Testis (tissue), 5 donors: ENCODE data around the gene CSMD2. TPM values are rescaled to one million over a fixed set of nuclear protein-coding genes. Genes with fewer than 3 reads are reported as not detected.

Experiments
- DNase-seq: peaks from one replicate; pipeline ENCODE4 v3.0.0-alpha.2; 2019
- H3K27ac ChIP-seq, 2 donors: fragments of 200-600 bp; sonication (generic); one replicate each; pipeline ENCODE4 v1.5.1; 2019
- H3K27me3 ChIP-seq: fragments of 200-600 bp; sonication (generic); one replicate; pipeline ENCODE4 v1.5.1; 2019
- H3K36me3 ChIP-seq: fragments of 200-600 bp; sonication (generic); one replicate; pipeline ENCODE4 v1.5.1; 2017; ENCODE audit warnings: low read depth; ENCODE audit errors: missing control alignments
- H3K4me1 ChIP-seq: fragments of 200-600 bp; sonication (generic); one replicate; pipeline ENCODE4 v1.5.1; 2019
- H3K4me3 ChIP-seq, 2 donors: fragments of 200-600 bp; sonication (generic); one replicate each; pipeline ENCODE4 v1.5.1; 2017 to 2019
- H3K9me3 ChIP-seq: fragments of 200-600 bp; sonication (generic); one replicate; pipeline ENCODE4 v1.5.1; 2017
- CTCF ChIP-seq, 3 experiments: fragments of 450-650 bp in 2 of 3; fragments of 200-600 bp in 1 of 3; sonication (generic) in 1 of 3; IDR thresholded peaks; one replicate each; pipeline ENCODE4 v1.5.1; 2016 to 2019; ENCODE audit warnings: antibody characterized with exemption in 3 of 3, mild to moderate bottlenecking in 2 of 3, moderate library complexity in 1 of 3
- POLR2A ChIP-seq: fragments of 450-650 bp; IDR thresholded peaks from one replicate; pipeline ENCODE4 v1.6.1; 2017; ENCODE audit warnings: antibody characterized with exemption, mild to moderate bottlenecking, moderate library complexity
- WGBS, 2 donors: methylation state at CpG; one replicate each; pipeline ENCODE4 v1.1.5; 2018; 5-methylcytosine and 5-hydroxymethylcytosine counted together
- intact Hi-C: fragments of 100-400 bp; cut with DNase I; formaldehyde crosslinking; loops from one replicate; pipeline ENCODE4 v1.15.1; 2023; ENCODE audit warnings: low total_unique reads
- long read RNA-seq, 2 donors: transcript quantifications; one replicate each; lab custom pipeline, GENCODE V29; 2026
- polyA plus RNA-seq: library from polyadenylated mRNA; stranded (reverse); fragments of 350-450 nt; fragmentation: Illumina TruSeq; extraction: RNeasy Lipid Tissue Mini Kit (QIAGEN cat#74804); gene quantifications from one replicate; pipeline ENCODE4 v1.2.3, GENCODE V29; 2014; ENCODE audit warnings: low read depth, low replicate concordance; ENCODE audit not compliant: insufficient read depth
- total RNA-seq, 2 donors: library from RNA; depleted of rRNA; stranded (reverse); fragments of >200 nt; gene quantifications; one replicate each; pipeline ENCODE4 v1.2.3, GENCODE V29; 2016

CSMD2 gene
- total RNA-seq = 1 to 10 TPM; 2.7 to 3.8 TPM
- 1.2 TPM for polyA plus RNA-seq
- long read RNA-seq, donor 1 = 0 reads
- long read RNA-seq, donor 2 = 0 reads

DNA sequence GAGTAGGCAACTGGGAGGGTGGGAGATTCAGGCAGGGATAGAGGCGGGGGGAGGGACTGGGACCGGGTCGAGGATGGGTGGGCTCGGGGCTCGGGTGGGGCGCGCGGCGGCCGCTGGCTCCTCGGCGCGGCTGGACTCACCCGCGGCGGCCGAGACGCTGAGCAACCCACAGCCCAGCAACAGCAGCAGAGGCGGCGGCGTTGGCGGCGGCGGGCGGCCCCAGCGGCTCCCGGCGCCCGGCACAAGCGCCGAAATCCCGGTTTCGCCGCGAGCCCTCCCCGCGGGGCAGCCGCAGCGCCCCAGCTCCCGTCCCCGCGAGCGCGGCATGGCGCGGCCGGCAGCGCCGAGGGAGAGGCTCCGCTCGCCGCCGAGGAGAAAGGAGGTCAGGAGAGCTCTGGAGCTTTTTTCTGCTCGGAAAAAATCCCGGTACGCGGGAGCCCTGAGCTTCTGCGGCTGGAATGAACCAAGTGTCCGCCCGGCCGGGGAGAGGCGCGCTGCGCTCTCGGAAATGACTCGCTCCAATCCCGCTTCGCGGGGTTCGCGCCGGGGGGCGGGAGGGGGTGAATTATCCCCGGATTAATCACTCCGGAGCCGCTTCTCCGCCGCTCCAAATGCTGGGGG is at the start of gene CSMD2:
Gene CSMD2 (minus strand): TSS at position 460 of the 621 bp plus-strand sequence. CDS start 133 bp downstream, at position 327.
- peak; percentile 44 for DNase-seq
- H3K36me3 ChIP-seq = no peaks in the 10 kb centered on the region
- no peak within 1 kb of the TSS for H3K27ac ChIP-seq
- H3K4me3 ChIP-seq = peak within 1 kb of the TSS; percentile 40 to 56
- TF ChIP-seq POLR2A (no peak), CTCF (IDR thresholded peaks at IDR 0.05) (no peak)
- H3K4me1 ChIP-seq = peaks cover 19% of the 10 kb centered on the region
- intact Hi-C loops = loop anchor here (10.0 kb wide), 1 partner anchor 430 kb away; no protein-coding TSS in a partner anchor
- no peaks in the 10 kb centered on the region for H3K27me3 ChIP-seq
- 1 to 2% methylated on average over 34 to 38 of the region's 78 CpGs for WGBS, 2 donors
- H3K9me3 ChIP-seq = no peaks in the 10 kb centered on the region

DNA sequence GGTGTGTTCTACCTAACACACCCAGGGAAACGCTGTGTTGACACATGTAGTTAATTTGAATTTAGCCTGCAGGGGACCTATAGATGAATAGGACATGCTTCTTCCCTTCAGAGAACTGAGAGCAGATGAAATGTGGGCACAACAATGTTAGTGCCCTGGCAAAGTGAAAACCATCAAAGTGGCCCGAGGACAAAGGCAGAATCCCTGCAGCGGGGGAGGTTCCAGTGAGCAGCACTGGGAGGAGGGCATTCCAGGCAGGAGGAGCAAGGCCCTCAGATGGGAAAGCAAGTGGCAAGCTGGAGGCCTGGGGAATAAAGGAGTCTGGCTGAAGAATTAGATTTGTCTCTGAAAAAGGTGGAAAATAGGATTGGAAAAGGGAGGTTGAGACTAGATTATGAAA is 48.9 kb upstream of the CSMD2 start:
- H3K4me3 ChIP-seq = no peak overlapping the region
- H3K36me3 ChIP-seq = no peaks in the 10 kb centered on the region
- H3K9me3 ChIP-seq = no peaks in the 10 kb centered on the region
- intact Hi-C loops = no loop called here
- 50 to 54% methylated on average over 3 of the region's 3 CpGs for WGBS, 2 donors
- H3K27me3 ChIP-seq = no peaks in the 10 kb centered on the region
- TF ChIP-seq CTCF (IDR thresholded peaks at IDR 0.05) (no peak), POLR2A (no peak)
- no peak overlapping the region for H3K27ac ChIP-seq
- no peak for DNase-seq
- no peaks in the 10 kb centered on the region for H3K4me1 ChIP-seq

DNA sequence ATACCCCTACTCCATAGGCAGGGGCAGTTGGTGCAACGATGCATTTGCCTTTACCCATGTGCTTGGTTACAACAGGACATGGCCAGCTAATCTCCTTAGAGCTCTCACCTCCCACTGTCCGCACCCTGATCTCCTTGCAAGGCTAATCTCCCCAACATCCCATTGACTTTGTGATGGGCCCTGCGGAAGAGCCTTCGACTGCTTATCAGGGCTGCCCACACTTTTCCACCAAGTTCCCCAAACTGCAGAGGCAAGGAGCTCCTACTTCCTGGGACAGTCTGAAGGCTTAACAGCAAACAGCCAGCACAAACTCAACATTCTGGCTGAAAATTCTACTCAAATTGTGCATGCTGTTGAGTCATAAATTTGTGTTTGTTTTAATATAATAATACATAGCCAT is 47.6 kb upstream of the CSMD2 start:
- no peak overlapping the region for H3K4me3 ChIP-seq
- intact Hi-C loops = no loop called here
- WGBS, 2 donors = 88 to 89% methylated on average over 4 of the region's 4 CpGs
- H3K36me3 ChIP-seq = no peaks in the 10 kb centered on the region
- H3K27ac ChIP-seq = no peak overlapping the region
- H3K9me3 ChIP-seq = no peaks in the 10 kb centered on the region
- no peak for TF ChIP-seq POLR2A
- TF ChIP-seq CTCF (IDR thresholded peaks at IDR 0.05) = no peak
- no peak for DNase-seq
- no peaks in the 10 kb centered on the region for H3K4me1 ChIP-seq
- H3K27me3 ChIP-seq = no peaks in the 10 kb centered on the region

- H3K9me3 ChIP-seq = no peaks in the 10 kb centered on the region
These were observed 34.9 kb upstream of the CSMD2 start for GRCh38 chr1:34199927-34200326.

More at GRCh38 chr1:34199927-34200326, 34.9 kb upstream of the CSMD2 start:
- TF ChIP-seq POLR2A (no peak), CTCF (IDR thresholded peaks at IDR 0.05) (no peak)
- no peak overlapping the region for H3K27ac ChIP-seq
- H3K4me3 ChIP-seq = no peak overlapping the region
- H3K27me3 ChIP-seq = no peaks in the 10 kb centered on the region
- no peak for DNase-seq
- H3K4me1 ChIP-seq = no peaks in the 10 kb centered on the region
- 96 to 100% methylated on average over 1 of the region's 1 CpG for WGBS, 2 donors
- intact Hi-C loops = no loop called here
- no peaks in the 10 kb centered on the region for H3K36me3 ChIP-seq
